ENCODE results near the gene PNLIPRP3.
"Not testable (repeated sequence)": the region's sequence is repeated elsewhere in the genome, so short reads cannot be mapped to it uniquely, and the experiment has no call there.

PNLIPRP3 gene

DNA sequence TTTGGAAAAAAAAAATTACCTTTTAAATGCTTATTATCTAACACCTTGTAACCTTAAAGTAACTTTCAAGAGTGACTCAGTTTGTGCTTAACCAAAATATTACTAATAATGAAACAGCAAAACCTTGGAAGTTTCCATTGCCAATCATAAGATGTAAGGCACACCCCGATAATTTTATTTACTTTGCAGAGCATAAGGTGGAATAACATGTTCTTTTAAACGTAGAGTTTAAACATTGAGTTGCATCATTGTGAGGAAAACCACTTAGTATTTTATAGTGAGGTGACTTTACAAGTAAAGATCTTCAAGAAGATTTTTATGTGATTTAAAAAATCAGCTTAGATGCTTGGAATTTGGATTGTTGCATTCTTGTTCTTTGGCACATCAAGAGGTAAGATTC is at the start of gene PNLIPRP3:
PNLIPRP3 (plus strand) TSS at position 177 of the 400 bp plus-strand sequence; CDS start at position 343, 166 bp downstream.
- TF ChIP-seq, protein P1, sequence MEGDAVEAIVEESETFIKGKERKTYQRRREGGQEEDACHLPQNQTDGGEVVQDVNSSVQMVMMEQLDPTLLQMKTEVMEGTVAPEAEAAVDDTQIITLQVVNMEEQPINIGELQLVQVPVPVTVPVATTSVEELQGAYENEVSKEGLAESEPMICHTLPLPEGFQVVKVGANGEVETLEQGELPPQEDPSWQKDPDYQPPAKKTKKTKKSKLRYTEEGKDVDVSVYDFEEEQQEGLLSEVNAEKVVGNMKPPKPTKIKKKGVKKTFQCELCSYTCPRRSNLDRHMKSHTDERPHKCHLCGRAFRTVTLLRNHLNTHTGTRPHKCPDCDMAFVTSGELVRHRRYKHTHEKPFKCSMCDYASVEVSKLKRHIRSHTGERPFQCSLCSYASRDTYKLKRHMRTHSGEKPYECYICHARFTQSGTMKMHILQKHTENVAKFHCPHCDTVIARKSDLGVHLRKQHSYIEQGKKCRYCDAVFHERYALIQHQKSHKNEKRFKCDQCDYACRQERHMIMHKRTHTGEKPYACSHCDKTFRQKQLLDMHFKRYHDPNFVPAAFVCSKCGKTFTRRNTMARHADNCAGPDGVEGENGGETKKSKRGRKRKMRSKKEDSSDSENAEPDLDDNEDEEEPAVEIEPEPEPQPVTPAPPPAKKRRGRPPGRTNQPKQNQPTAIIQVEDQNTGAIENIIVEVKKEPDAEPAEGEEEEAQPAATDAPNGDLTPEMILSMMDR (conservative IDR thresholded peaks at IDR 0.05) = no peak
- H3K27ac ChIP-seq = no peak within 1 kb of the TSS

DNA sequence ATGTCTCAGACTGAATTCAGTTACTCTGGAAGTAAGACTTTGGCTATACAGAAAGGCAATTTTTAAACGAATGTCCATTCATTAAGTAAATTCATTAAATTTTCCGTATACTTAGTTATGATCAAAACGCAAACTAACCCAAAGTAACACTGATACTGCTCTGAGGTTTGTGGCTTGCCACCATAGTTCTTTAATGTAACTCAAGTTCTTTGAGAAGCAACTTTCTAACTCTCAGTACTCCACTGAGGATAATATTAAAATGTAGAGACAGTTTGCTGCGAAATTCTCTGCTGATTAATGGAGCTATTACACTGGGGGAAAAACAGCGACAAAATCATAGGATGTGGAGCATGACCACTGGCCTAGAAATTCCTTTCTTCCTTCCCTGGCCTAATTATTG is 45.4 kb upstream of the PNLIPRP3 start:
- TF ChIP-seq, protein P1 (conservative IDR thresholded peaks at IDR 0.05) = no peak
- H3K27ac ChIP-seq = no peak overlapping the region

GRCh38 chr10:116385311-116385710 is 42.3 kb upstream of the PNLIPRP3 start:
- H3K27ac ChIP-seq = no peak overlapping the region
- TF ChIP-seq, protein P1 (conservative IDR thresholded peaks at IDR 0.05) = no peak

DNA sequence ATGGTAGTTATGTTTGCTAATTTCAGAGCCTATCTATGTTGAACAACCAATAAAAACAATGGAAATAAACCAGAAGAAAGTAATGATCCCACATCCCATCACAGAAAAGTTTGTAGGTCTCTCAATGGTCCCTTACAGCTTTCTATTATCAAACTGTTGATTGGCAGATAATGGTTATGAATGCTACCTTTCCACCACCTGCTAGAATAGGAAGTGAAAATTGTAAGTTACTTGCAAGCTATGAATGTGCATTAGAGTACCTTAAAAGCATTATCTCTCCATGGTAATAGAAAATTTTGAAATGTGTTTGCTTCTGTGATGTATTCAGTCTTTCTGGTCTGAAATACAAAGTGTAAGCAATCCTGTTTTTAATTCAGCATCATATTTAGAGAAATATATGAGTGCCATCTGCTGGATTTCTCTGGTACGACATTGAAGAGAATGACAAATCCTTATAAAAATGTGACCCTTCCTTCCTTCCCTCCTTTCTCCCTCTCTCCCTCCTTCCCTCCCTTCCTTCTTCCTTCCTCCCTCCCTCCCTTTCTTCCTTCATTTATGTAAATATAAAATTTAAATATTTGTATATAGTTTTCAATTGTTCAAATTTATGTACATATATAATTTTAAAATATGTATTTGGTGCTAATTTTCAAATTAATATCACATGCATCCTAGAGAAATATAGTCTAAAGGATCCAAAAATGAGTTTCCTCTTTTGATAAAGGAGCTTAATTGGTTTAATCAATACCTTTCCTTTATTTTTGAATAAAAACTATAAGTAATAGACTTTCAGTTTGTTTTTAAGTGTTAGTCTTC is 41.4 kb upstream of the PNLIPRP3 start:
- TF ChIP-seq, protein P1 (conservative IDR thresholded peaks at IDR 0.05) = peak; percentile 68
- H3K27ac ChIP-seq = no peak overlapping the region

DNA sequence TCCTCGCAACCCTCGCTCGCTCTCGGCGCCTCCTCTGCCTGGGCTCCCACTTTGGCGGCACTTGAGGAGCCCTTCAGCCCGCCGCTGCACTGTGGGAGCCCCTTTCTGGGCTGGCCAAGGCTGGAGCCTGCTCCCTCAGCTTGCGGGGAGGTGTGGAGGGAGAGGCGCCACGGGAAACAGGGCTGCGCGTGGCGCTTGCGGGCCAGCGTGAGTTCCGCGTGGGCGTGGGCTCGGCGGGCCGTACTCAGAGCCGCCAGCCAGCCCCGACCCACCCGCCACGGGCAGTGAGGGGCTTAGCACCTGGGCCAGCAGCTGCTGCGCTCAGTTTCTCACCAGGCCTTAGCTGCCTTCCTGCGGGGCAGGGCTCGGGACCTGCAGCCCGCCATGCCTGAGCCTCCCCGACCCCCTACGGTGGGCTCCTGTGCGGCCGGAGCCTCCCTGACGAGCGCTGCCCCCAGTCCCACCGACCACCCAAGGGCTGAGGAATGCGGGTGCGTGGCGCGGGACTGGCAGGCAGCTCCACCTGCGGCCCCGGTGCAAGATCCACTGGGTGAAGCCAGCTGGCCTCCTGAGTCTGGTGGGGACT is 34.3 kb upstream of the PNLIPRP3 start:
- not testable (repeated sequence) for H3K27ac ChIP-seq

DNA sequence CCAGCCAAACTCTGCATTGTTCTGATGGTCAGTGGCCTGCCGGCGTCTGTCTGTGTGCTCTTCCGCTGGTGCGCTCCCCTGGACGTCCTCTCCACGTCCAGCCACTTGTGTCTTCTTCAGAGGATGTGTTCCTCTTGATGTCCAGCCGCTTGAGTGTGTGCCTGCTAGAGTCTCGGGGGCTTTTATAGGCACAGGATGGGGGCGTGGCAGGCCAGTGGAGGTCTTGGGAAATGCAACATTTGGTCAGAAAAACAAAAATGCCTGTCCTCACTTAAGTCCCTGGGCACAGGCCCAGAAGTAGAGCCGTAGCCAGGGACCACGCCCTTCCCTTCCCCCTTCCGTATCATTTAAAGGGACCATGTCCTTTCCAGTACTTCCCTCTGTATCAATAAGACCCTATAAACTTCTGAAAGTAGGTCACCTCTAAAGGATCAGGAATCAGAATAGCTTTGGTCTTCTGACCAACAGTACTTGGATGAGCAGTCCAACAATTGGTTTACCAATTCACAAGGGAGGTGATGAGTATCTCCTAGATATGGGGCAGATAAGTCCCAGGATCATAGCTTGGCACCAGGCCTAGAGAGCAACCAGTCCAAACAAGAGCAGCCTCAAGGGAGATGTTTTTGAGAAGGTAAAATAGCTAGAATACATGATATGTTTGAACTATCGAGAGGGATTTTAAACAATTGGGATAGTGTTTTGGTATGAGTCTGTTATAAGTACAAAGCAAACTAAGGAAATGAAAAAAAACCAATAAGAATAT is 32.2 kb upstream of the PNLIPRP3 start:
- TF ChIP-seq, protein P1 (conservative IDR thresholded peaks at IDR 0.05) = no peak
- H3K27ac ChIP-seq = no peak overlapping the region

DNA sequence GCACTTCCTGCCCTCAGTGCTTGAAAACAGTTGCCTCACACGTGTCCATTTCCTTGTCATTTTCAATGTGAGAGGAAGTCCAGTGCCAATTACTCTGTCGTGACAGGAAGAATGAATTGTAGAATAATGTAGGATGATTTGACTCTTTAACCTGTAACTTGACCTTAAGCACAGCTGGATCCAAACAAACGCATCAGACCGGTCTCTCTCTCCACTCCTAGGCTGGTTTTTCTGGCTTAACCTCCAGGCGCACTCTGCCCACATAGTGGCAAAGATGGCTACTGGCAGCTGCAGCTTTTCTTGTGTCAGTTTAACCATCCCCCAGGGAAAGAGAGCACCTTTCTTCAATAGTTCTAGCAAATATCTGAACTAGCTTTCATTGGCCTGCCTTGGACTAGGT is 29.4 kb upstream of the PNLIPRP3 start:
- TF ChIP-seq, protein P1 (conservative IDR thresholded peaks at IDR 0.05) = no peak
- H3K27ac ChIP-seq = no peak overlapping the region
